ENCODE measurements around the gene ADORA3.

- TF ChIP-seq CTCF (IDR thresholded peaks at IDR 0.05; ENCODE audit: low read depth, low read length) (no peak), POLR2A (IDR thresholded peaks at IDR 0.05; ENCODE audit: extremely low read depth, insufficient read length) (no peak), MYC (IDR thresholded peaks at IDR 0.05; ENCODE audit: low read depth, low read length) (no peak)
These were observed 38.3 kb upstream of the ADORA3 start for GRCh38 chr1:111541721-111542120.

Data from NB4 (cell line).